K562 (cell line): ENCODE data around the gene IL1RL2. TPM values are rescaled to one million over a fixed set of nuclear protein-coding genes. Genes with fewer than 3 reads are reported as not detected.

Experiments
- ETS2 ChIP-seq: IDR thresholded peaks from 2 replicates; pipeline ENCODE4 v1.6.1; 2016; ENCODE audit warnings: borderline replicate concordance, missing genetic modification characterization, mild to moderate bottlenecking, moderate library complexity, missing compliant biosample characterization; ENCODE audit not compliant: poor library complexity, severe bottlenecking
- ZBTB40 ChIP-seq, 2 experiments: fragments of 450-650 bp in 1 of 2; sonication (generic) in 1 of 2; formaldehyde crosslinking in 1 of 2; IDR thresholded peaks; 2 replicates each; pipeline versions ENCODE4 v1.7.1 to v1.9.0; 2016 to 2022; ENCODE audit warnings: inconsistent platforms in 1 of 2, mild to moderate bottlenecking in 1 of 2, missing genetic modification reagents in 1 of 2
- polyA plus RNA-seq, 8 experiments: library from polyadenylated mRNA; depleted of rRNA in 4 of 8; stranded (reverse) in 5 of 8; unstranded in 3 of 8; fragments of >200 nt; fragmentation: Nextera tagmentation in 2 of 8; fragmentation: Illumina TruSeq in 1 of 8; extraction: Ambion mirVana in 2 of 8; extraction: Trizol in 1 of 8; gene quantifications; 2 replicates each; pipeline versions ENCODE4 v1.2.1 to v1.2.3, GENCODE V29; 2011 to 2014; ENCODE audit warnings: inconsistent platforms in 1 of 8, missing spikeins in 1 of 8
- total RNA-seq, 7 experiments: library from RNA; depleted of rRNA in 6 of 7; stranded (reverse); fragments of >200 nt in 6 of 7; fragmentation: Illumina TruSeq in 2 of 7; extraction: Trizol in 2 of 7; gene quantifications; 2 replicates each; pipeline versions ENCODE4 v1.2.1 to v1.2.3, GENCODE V29; 2011 to 2021; ENCODE audit warnings: low replicate concordance in 1 of 7

Gene IL1RL2
- total and polyA plus RNA-seq, 9 of the 15 experiments (the other 6 are each of a cell fraction or from before 2014, with no cell fraction given), result not detected

DNA sequence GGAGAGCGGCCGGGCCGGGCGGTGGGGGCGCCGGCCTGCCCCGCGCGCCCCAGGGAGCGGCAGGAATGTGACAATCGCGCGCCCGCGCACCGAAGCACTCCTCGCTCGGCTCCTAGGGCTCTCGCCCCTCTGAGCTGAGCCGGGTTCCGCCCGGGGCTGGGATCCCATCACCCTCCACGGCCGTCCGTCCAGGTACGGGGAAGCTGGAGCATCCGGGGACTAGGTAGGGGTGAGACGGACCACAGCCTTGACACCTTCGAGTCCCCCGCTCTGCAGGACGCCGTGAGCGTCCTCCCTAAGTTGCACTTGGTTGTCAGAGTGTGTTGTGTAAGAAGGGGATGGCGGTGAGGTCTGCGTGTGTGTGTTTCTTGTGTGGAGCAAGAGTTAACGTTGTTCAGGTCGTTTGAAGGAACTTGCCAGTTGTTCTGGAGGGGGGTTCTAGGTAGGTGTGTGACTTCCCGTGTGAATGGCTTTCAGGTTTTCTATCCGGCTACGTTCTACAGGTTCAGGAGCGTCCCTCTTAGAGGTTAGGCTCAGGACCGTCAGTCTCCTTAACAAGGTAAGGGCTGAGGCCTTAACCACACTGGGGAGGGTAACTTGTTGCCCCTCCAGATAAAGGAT is 43.9 kb upstream of the IL1RL2 start (continued):
- TF ChIP-seq ZBTB40 (IDR thresholded peaks at IDR 0.05) (0 out of 2 replicates have a peak, but pooled peaks have one; percentile 17), ZBTB40 (CRISPR knock-in tag; IDR thresholded peaks at IDR 0.05) (no peak), ETS2 (tag) (no peak)
